PC-9 (cell line): Measurements from ENCODE around the gene KCNH1. TPM values are rescaled to one million over a fixed set of nuclear protein-coding genes. Genes with fewer than 3 reads are reported as not detected.
"Not testable (repeated sequence)": the region's sequence is repeated elsewhere in the genome, so short reads cannot be mapped to it uniquely, and the experiment has no call there.

Experiments used
- BruUV-seq: library from RNA; stranded (reverse); fragments of 400-500 nt; replicated peaks from 2 replicates; lab custom pipeline; 2021; lab: Mats Ljungman, UMichigan
- CTCF ChIA-PET: fragments of 300-600 bp; sonication (Branson Sonifier 250); formaldehyde crosslinking; loops from one replicate; lab custom pipeline; 2022; ENCODE audit warnings: antibody characterized with exemption; lab: Charles Lee
- POLR2A ChIA-PET: fragments of 300-600 bp; sonication (Branson Sonifier 250); formaldehyde crosslinking; loops from one replicate; lab custom pipeline; 2022; ENCODE audit warnings: antibody characterized with exemption; ENCODE audit not compliant: unreplicated experiment; lab: Charles Lee
- DNase-seq, 2 experiments: peaks; one replicate each; pipeline versions ENCODE4 v3.0.0 to v3.0.0-alpha.2; 2015 to 2022; ENCODE audit warnings: mixed read lengths in 1 of 2
- H2AFZ ChIP-seq: fragments of 200-600 bp; sonication (generic); 2 replicates; pipeline ENCODE4 v1.8.1; 2017; ENCODE audit warnings: antibody characterized with exemption
- H3F3A ChIP-seq: fragments of 200-600 bp; sonication (generic); 2 replicates; pipeline ENCODE4 v1.8.1; 2017; ENCODE audit warnings: antibody characterized with exemption, mild to moderate bottlenecking, low read depth; ENCODE audit not compliant: insufficient read depth
- H3K27ac ChIP-seq: fragments of 200-600 bp; sonication (generic); 2 replicates; pipeline ENCODE4 v1.6.1; 2016; ENCODE audit warnings: mixed run types
- H3K27me3 ChIP-seq: fragments of 200-600 bp; sonication (generic); 2 replicates; pipeline ENCODE4 v1.6.1; 2016; ENCODE audit warnings: low read depth, mixed run types; ENCODE audit not compliant: insufficient read depth
- H3K36me3 ChIP-seq: fragments of 200-600 bp; sonication (generic); 2 replicates; pipeline ENCODE4 v1.6.1; 2016; ENCODE audit warnings: low read depth, mixed run types
- H3K4me1 ChIP-seq: fragments of 200-600 bp; sonication (generic); replicated peaks from 2 replicates; pipeline ENCODE4 v1.6.1; 2016; ENCODE audit warnings: mixed run types; ENCODE audit not compliant: insufficient read depth
- H3K4me2 ChIP-seq: fragments of 200-600 bp; sonication (generic); 2 replicates; pipeline ENCODE4 v1.6.1; 2017; ENCODE audit warnings: mixed run types
- H3K4me3 ChIP-seq: fragments of 200-600 bp; sonication (generic); 2 replicates; pipeline ENCODE4 v1.6.1; 2016; ENCODE audit warnings: mixed run types
- H3K79me2 ChIP-seq: fragments of 200-600 bp; sonication (generic); 2 replicates; pipeline ENCODE4 v1.6.1; 2017; ENCODE audit warnings: low read depth, mixed run types
- H3K9me2 ChIP-seq: fragments of 200-600 bp; sonication (generic); 2 replicates; pipeline ENCODE4 v1.8.1; 2017; ENCODE audit warnings: mild to moderate bottlenecking; ENCODE audit not compliant: insufficient read depth
- H3K9me3 ChIP-seq: fragments of 200-600 bp; sonication (generic); 2 replicates; pipeline ENCODE4 v1.8.1; 2016; ENCODE audit warnings: low read depth; ENCODE audit not compliant: insufficient read depth
- H4K20me1 ChIP-seq: fragments of 200-600 bp; sonication (generic); 2 replicates; pipeline ENCODE4 v1.8.1; 2017; ENCODE audit not compliant: insufficient read depth
- CTCF ChIP-seq: fragments of 200-600 bp; sonication (generic); conservative IDR thresholded peaks from 2 replicates; pipeline ENCODE4 v1.6.1; 2017; ENCODE audit warnings: mixed run types, antibody characterized with exemption, mild to moderate bottlenecking, moderate library complexity
- EZH2 ChIP-seq: fragments of 200-600 bp; sonication (generic); IDR thresholded peaks from 2 replicates; pipeline ENCODE4 v1.8.0; 2017; ENCODE audit warnings: antibody characterized with exemption, low read depth
- intact Hi-C: fragments of 100-400 bp; cut with micrococcal nuclease; formaldehyde crosslinking; loops from one replicate; pipeline ENCODE4 v1.10.0; 2022; ENCODE audit not compliant: unreplicated experiment
- total RNA-seq: library from RNA; stranded (reverse); gene quantifications from 2 replicates; pipeline ENCODE4 v1.2.3, GENCODE V29; 2021

The KCNH1 gene
- total RNA-seq, 1 experiment from 2014 or later = not detected

GRCh38 chr1:211013346-211014240 is 120.4 kb downstream of the KCNH1 start:
- H2AFZ ChIP-seq = no peak overlapping the region
- no peak overlapping the region for H3K4me2 ChIP-seq
- no peaks in the 10 kb centered on the region for H3K79me2 ChIP-seq
- H3F3A ChIP-seq = no peaks in the 10 kb centered on the region
- no TSS peak for BruUV-seq
- TF ChIP-seq CTCF (no peak), EZH2 (no peak)
- no peak overlapping the region for H3K4me3 ChIP-seq
- no peak for DNase-seq
- no peaks in the 10 kb centered on the region for H4K20me1 ChIP-seq
- ChIA-PET POLR2A (no interaction called here), CTCF (no interaction called here)
- no peaks in the 10 kb centered on the region for H3K9me3 ChIP-seq
- no peaks in the 10 kb centered on the region for H3K36me3 ChIP-seq
- no peaks in the 10 kb centered on the region for H3K4me1 ChIP-seq
- intact Hi-C loops = no loop called here
- H3K27me3 ChIP-seq = peaks cover 21% of the 10 kb centered on the region
- H3K9me2 ChIP-seq = no peaks in the 10 kb centered on the region
- no peak overlapping the region for H3K27ac ChIP-seq

GRCh38 chr1:211011128-211011527 is 122.8 kb downstream of the KCNH1 start:
- peaks cover 21% of the 10 kb centered on the region for H3K27me3 ChIP-seq
- intact Hi-C loops, CTCF ChIA-PET: not testable (repeated sequence)

GRCh38 chr1:211009944-211010343 is 124.0 kb downstream of the KCNH1 start:
- H3K9me2 ChIP-seq = no peaks in the 10 kb centered on the region; the same call in 1 of the 2 replicates
- intact Hi-C loops = no loop called here
- no peaks in the 10 kb centered on the region for H3F3A ChIP-seq
- no peaks in the 10 kb centered on the region for H4K20me1 ChIP-seq
- H3K4me3 ChIP-seq = no peak overlapping the region
- H2AFZ ChIP-seq = no peak overlapping the region
- POLR2A ChIA-PET = no interaction called here
- no peaks in the 10 kb centered on the region for H3K79me2 ChIP-seq
- BruUV-seq = no TSS peak
- no peaks in the 10 kb centered on the region for H3K4me1 ChIP-seq
- CTCF ChIA-PET = no interaction called here
- no peak overlapping the region for H3K27ac ChIP-seq
- DNase-seq = no peak
- peaks cover 21% of the 10 kb centered on the region for H3K27me3 ChIP-seq
- no peak overlapping the region for H3K4me2 ChIP-seq
- H3K9me3 ChIP-seq = no peaks in the 10 kb centered on the region
- no peaks in the 10 kb centered on the region for H3K36me3 ChIP-seq
- no peak for TF ChIP-seq CTCF
- TF ChIP-seq EZH2 = no peak

More at GRCh38 chr1:211011128-211011527, 122.8 kb downstream of the KCNH1 start:
- H3K9me2 ChIP-seq, H2AFZ ChIP-seq, H4K20me1 ChIP-seq, H3K4me3 ChIP-seq, H3K79me2 ChIP-seq, POLR2A ChIA-PET, BruUV-seq, H3K4me1 ChIP-seq, H3K4me2 ChIP-seq, DNase-seq, H3F3A ChIP-seq, H3K9me3 ChIP-seq, H3K27ac ChIP-seq, H3K36me3 ChIP-seq: not testable (repeated sequence)
